Measurements from ENCODE around the gene MMP23B. TPM values are rescaled to one million over a fixed set of nuclear protein-coding genes. Genes with fewer than 3 reads are reported as not detected.

The MMP23B gene
- total and polyA plus RNA-seq, 2 donors from 2014 or later, result 4.0 to 7.1 TPM

GRCh38 chr1:1623631-1624442, 8.1 kb upstream of the MMP23B start:
- DNase-seq, result peak in 1 of 5 donors; percentile 42
- no peaks in the 10 kb centered on the region for H3K4me1 ChIP-seq (ENCODE audit: control insufficient read depth in 2 of 3, insufficient read depth in 2 of 3, low read depth in 1 of 3, low read length in 3 of 3)
- intact Hi-C loops (cut with DNase I), result no loop called here

GRCh38 chr1:1624443-1625403, 7.2 kb upstream of the MMP23B start:
- Histone ChIP-seq H3K4me1 (ENCODE audit: control insufficient read depth in 2 of 3, insufficient read depth in 2 of 3, low read depth in 1 of 3, low read length in 3 of 3) (no peaks in the 10 kb centered on the region), H3K27me3 (ENCODE audit: control insufficient read depth, insufficient read depth, low read length) (no peaks in the 10 kb centered on the region), H3K27ac (ENCODE audit: low read depth in 2 of 2, low read length in 2 of 2) (no peak overlapping the region), H3K9ac (ENCODE audit: low read length in 3 of 3) (no peak overlapping the region), H3K4me3 (ENCODE audit: low read length in 3 of 3) (no peak overlapping the region), H3K36me3 (ENCODE audit: control insufficient read depth in 2 of 3, insufficient read depth in 3 of 3, low read length in 3 of 3) (no peaks in the 10 kb centered on the region), H3K9me3 (ENCODE audit: control insufficient read depth in 2 of 3, insufficient read depth in 1 of 3, low read length in 3 of 3) (no peaks in the 10 kb centered on the region)
- no peak for TF ChIP-seq CTCF (IDR thresholded peaks at IDR 0.05; ENCODE audit: borderline replicate concordance, extremely low read depth, insufficient read depth)
- intact Hi-C loops (cut with DNase I), result no loop called here
- no peak for FAIRE-seq
- DNase-seq, result peak in 2 of 5 donors; percentile 37 to 50

More at GRCh38 chr1:1623631-1624442, 8.1 kb upstream of the MMP23B start:
- no peak for FAIRE-seq
- Histone ChIP-seq H3K36me3 (ENCODE audit: control insufficient read depth in 2 of 3, insufficient read depth in 3 of 3, low read length in 3 of 3) (no peaks in the 10 kb centered on the region), H3K27me3 (ENCODE audit: control insufficient read depth, insufficient read depth, low read length) (no peaks in the 10 kb centered on the region), H3K27ac (ENCODE audit: low read depth in 2 of 2, low read length in 2 of 2) (no peak overlapping the region), H3K4me3 (ENCODE audit: low read length in 3 of 3) (no peak overlapping the region), H3K9me3 (ENCODE audit: control insufficient read depth in 2 of 3, insufficient read depth in 1 of 3, low read length in 3 of 3) (no peaks in the 10 kb centered on the region), H3K9ac (ENCODE audit: low read length in 3 of 3) (no peak overlapping the region)
- TF ChIP-seq CTCF (IDR thresholded peaks at IDR 0.05; ENCODE audit: borderline replicate concordance, extremely low read depth, insufficient read depth), result no peak

- H3K9ac ChIP-seq (ENCODE audit: low read length in 3 of 3), result no peak overlapping the region
- no peak for FAIRE-seq
- no peak overlapping the region for H3K27ac ChIP-seq (ENCODE audit: low read depth in 2 of 2, low read length in 2 of 2)
- H3K27me3 ChIP-seq (ENCODE audit: control insufficient read depth, insufficient read depth, low read length), result no peaks in the 10 kb centered on the region
- intact Hi-C loops (cut with DNase I), result no loop called here
- H3K4me1 ChIP-seq (ENCODE audit: control insufficient read depth in 2 of 3, insufficient read depth in 2 of 3, low read depth in 1 of 3, low read length in 3 of 3), result no peaks in the 10 kb centered on the region
- H3K9me3 ChIP-seq (ENCODE audit: control insufficient read depth in 2 of 3, insufficient read depth in 1 of 3, low read length in 3 of 3), result no peaks in the 10 kb centered on the region
- TF ChIP-seq CTCF (IDR thresholded peaks at IDR 0.05; ENCODE audit: borderline replicate concordance, extremely low read depth, insufficient read depth), result no peak
- no peaks in the 10 kb centered on the region for H3K36me3 ChIP-seq (ENCODE audit: control insufficient read depth in 2 of 3, insufficient read depth in 3 of 3, low read length in 3 of 3)
- peak in 1 of 5 donors; percentile 42 for DNase-seq
- no peak overlapping the region for H3K4me3 ChIP-seq (ENCODE audit: low read length in 3 of 3)
Measured at GRCh38 chr1:1625404-1625775, 6.6 kb upstream of the MMP23B start.

All from kidney (tissue), 14 donors.